ENCODE measurements around the gene CAP1.
"Not testable (repeated sequence)": the region's sequence is repeated elsewhere in the genome, so short reads cannot be mapped to it uniquely, and the experiment has no call there.

Gene CAP1

DNA sequence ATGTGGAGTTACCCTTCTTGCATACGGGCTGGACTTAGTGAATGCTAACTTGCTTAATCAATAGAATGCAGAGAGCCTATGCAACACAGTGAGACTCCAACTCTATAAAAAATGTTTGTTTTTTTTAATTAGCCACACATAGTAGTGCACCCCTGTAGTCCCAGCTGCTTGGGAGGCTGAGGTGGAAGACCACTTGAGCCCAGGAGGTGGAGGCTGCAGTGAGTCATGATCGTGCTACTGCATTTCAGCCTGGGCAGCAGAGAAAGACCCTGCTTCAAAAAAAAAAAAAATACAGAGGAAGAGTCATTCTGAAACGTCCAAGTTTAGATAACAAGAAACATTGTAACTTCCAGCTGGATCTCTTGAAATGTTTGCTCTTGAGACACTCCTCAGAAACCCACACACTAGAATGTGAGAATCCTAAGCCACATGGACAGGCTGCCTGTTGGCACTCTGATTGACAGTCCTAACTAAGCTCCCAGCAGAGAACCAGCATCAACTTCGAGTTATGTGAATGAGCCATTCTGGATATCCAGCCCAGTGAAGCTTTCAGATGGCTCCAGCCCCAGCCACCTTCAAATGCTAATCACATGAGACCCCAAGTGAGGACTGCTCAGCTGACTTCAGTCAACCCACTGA is 20.0 kb upstream of the CAP1 start:
- Mint-ChIP-seq H3K4me1 (peaks cover 13% of the 10 kb centered on the region), H3K36me3 (no peaks in the 10 kb centered on the region), H3K9me3 (peaks cover 2% of the 10 kb centered on the region), H3K27ac (no peak overlapping the region), H3K4me3 (no peak overlapping the region), H3K27me3 (no peaks in the 10 kb centered on the region)
- ATAC-seq: no peak

- Mint-ChIP-seq H3K27ac (no peak overlapping the region), H3K4me3 (no peak overlapping the region), H3K9me3 (peaks cover 4% of the 10 kb centered on the region), H3K4me1 (peaks cover 13% of the 10 kb centered on the region), H3K36me3 (peaks cover 5% of the 10 kb centered on the region), H3K27me3 (no peaks in the 10 kb centered on the region)
- ATAC-seq: no peak
These were observed 17.1 kb upstream of the CAP1 start for GRCh38 chr1:40023379-40023944.

DNA sequence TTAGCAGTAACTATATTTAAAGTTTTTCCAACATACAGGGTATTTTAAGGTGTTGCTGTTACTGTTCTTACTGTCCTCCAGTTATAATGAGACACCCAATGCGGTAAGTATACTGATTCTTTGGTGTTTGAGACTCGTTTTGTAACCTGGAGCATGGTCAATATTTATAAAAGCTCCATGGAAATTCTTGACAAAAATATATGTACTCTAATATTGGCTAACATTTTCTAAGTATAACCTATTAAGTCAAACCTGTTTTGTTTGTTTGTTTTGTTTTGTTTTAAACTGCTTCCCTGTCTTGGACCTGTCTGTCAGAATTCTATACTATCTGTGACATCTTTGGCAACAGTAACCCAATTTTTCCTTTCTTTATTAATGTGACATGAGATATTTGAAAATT is 15.9 kb upstream of the CAP1 start:
- H3K4me1 Mint-ChIP-seq: peaks cover 17% of the 10 kb centered on the region
- H3K27ac Mint-ChIP-seq: no peak overlapping the region
- peaks cover 5% of the 10 kb centered on the region for H3K36me3 Mint-ChIP-seq
- no peak for ATAC-seq
- H3K9me3 Mint-ChIP-seq: peaks cover 4% of the 10 kb centered on the region
- H3K27me3 Mint-ChIP-seq: no peaks in the 10 kb centered on the region
- no peak overlapping the region for H3K4me3 Mint-ChIP-seq

- peaks cover 4% of the 10 kb centered on the region for H3K9me3 Mint-ChIP-seq
- no peak overlapping the region for H3K27ac Mint-ChIP-seq
- H3K4me1 Mint-ChIP-seq: peaks cover 34% of the 10 kb centered on the region
- no peak for ATAC-seq
- H3K36me3 Mint-ChIP-seq: peaks cover 5% of the 10 kb centered on the region
- H3K27me3 Mint-ChIP-seq: no peaks in the 10 kb centered on the region
- H3K4me3 Mint-ChIP-seq: no peak overlapping the region
These were observed 12.9 kb upstream of the CAP1 start for GRCh38 chr1:40027647-40028046.

DNA sequence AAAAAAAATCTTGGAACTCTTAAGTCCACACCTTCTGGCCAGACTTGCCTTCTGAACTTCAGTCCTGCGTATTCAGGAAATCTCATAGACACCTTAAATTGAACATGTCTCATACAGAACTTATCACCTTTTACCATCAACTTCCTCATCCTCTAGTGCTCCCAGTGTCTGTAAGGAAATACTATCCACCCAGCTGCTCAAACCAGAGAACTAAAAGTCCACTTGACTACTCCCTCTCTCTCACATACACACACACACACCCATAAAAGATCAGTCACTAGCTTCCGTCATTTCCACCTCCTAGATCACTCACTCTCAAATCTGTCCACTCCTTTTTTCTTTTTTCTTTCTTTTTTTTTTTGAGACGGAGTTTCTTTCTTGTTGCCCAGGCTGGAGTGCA is 10.9 kb upstream of the CAP1 start:
- no peak overlapping the region for H3K4me3 Mint-ChIP-seq
- peaks cover 5% of the 10 kb centered on the region for H3K36me3 Mint-ChIP-seq
- no peak overlapping the region for H3K27ac Mint-ChIP-seq
- peaks cover 4% of the 10 kb centered on the region for H3K9me3 Mint-ChIP-seq
- peaks cover 30% of the 10 kb centered on the region for H3K4me1 Mint-ChIP-seq
- no peak for ATAC-seq
- no peaks in the 10 kb centered on the region for H3K27me3 Mint-ChIP-seq

DNA sequence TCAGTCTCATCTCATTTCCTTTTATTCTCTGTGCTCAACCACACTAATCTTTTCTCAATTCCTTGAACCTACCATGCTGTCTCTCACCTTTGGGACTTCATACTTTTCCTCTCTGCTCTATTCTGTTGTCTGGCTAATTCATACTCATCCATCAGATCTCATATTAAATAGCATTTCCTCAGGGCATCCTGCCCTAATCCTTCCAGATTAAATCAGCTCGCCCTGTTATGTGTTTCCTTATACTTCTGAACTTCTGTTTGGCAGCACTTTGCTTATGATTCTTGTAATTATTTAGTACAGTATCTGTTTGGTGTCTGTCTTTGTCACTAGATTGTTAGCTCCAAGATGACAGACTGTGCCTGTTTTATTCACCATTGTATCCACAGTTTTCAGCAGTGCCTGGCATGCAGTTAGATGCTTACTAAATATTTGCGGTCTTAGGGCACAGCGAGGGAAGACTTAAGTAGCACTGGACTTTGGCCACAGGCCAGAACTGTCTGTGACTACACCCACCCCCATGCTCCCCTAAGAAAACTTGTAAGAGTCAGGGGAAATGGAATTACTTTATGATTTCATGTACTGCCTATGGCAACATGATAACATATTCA is 9.9 kb upstream of the CAP1 start:
- ATAC-seq: no peak
- Mint-ChIP-seq H3K27ac (no peak overlapping the region), H3K27me3 (no peaks in the 10 kb centered on the region), H3K36me3 (peaks cover 5% of the 10 kb centered on the region), H3K9me3 (peaks cover 4% of the 10 kb centered on the region), H3K4me3 (no peak overlapping the region), H3K4me1 (peaks cover 33% of the 10 kb centered on the region)

- Mint-ChIP-seq H3K4me1 (peaks cover 33% of the 10 kb centered on the region), H3K9me3 (no peaks in the 10 kb centered on the region), H3K27me3 (no peaks in the 10 kb centered on the region), H3K4me3 (no peak overlapping the region), H3K27ac (peak overlapping the region; percentile 8), H3K36me3 (no peaks in the 10 kb centered on the region)
- peak; percentile 77 for ATAC-seq
These were observed 8.2 kb upstream of the CAP1 start for GRCh38 chr1:40032240-40032891.

DNA sequence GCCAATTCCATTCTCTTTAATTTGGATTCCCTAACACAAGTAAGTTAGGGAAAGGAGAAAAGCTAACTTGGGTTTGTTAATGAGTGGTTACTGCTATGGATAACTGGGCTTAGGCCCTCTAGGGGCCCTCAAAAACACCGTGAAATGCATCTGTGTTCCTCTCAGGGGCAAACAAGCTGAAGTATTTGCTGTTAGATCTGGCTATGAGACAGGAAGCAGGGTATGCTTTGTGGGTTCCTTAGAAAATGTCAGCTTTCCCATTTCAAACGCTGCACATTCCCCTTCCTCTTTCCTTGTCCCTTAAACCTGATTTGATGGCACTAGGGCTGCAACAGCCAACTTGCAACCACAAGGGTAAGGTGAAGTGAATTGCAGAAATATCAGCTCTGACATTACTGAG is 5.7 kb upstream of the CAP1 start:
- H3K27me3 Mint-ChIP-seq: no peaks in the 10 kb centered on the region
- H3K27ac Mint-ChIP-seq: peak overlapping the region; percentile 59
- no peak for ATAC-seq
- H3K9me3 Mint-ChIP-seq: no peaks in the 10 kb centered on the region
- H3K4me1 Mint-ChIP-seq: peaks cover 47% of the 10 kb centered on the region
- no peak overlapping the region for H3K4me3 Mint-ChIP-seq
- H3K36me3 Mint-ChIP-seq: no peaks in the 10 kb centered on the region

DNA sequence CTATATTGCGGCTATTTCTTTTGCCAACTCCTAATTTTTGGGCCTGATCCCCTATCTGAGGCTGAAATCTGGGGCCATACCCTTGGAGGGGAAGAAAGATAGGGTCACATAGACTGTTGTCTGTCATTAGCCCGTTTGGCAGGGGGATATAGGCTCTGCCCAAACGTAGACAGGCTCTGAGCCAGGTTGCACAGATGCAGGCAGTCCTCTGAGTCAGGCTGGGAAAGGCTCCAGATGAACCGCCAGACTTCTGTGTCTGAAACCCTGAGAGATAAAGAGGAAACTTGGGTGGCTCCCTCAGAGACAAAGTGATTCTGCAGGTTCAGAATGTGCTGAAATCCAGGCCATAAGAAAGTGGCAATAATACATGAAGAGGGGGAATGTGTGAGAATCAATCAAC is 4.0 kb upstream of the CAP1 start:
- H3K36me3 Mint-ChIP-seq: no peaks in the 10 kb centered on the region
- H3K9me3 Mint-ChIP-seq: no peaks in the 10 kb centered on the region
- peaks cover 42% of the 10 kb centered on the region for H3K4me1 Mint-ChIP-seq
- no peak for ATAC-seq
- no peaks in the 10 kb centered on the region for H3K27me3 Mint-ChIP-seq
- no peak overlapping the region for H3K4me3 Mint-ChIP-seq
- no peak overlapping the region for H3K27ac Mint-ChIP-seq

- H3K4me1 Mint-ChIP-seq: peaks cover 46% of the 10 kb centered on the region
- H3K27me3 Mint-ChIP-seq, H3K4me3 Mint-ChIP-seq, H3K27ac Mint-ChIP-seq, ATAC-seq, H3K9me3 Mint-ChIP-seq, H3K36me3 Mint-ChIP-seq: not testable (repeated sequence)
These were observed 3.3 kb upstream of the CAP1 start for GRCh38 chr1:40037254-40037653.

DNA sequence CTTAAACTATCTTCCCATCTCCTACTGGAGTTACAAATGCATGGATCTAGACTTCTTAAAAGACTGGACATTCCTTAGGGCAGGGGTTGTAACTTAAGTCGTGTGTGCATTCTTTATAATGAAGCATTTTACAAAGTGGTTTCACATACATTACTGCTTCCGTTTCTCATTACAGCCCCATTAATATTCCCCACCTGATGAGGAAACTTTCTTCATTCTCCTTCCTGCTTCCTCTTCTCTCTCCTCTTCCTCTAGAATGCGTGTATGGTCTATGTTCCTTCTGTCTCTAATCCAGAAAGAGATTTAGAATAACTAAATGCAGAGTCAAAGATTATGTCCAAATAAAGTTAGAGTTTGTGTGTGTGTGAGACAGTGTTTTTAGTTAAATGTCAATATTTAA is 1.8 kb upstream of the CAP1 start:
- no peaks in the 10 kb centered on the region for H3K9me3 Mint-ChIP-seq
- ATAC-seq: no peak
- H3K4me1 Mint-ChIP-seq: peaks cover 54% of the 10 kb centered on the region
- H3K4me3 Mint-ChIP-seq: peak overlapping the region; percentile 1
- peaks cover 14% of the 10 kb centered on the region for H3K36me3 Mint-ChIP-seq
- H3K27me3 Mint-ChIP-seq: no peaks in the 10 kb centered on the region
- peak overlapping the region; percentile 96 for H3K27ac Mint-ChIP-seq

DNA sequence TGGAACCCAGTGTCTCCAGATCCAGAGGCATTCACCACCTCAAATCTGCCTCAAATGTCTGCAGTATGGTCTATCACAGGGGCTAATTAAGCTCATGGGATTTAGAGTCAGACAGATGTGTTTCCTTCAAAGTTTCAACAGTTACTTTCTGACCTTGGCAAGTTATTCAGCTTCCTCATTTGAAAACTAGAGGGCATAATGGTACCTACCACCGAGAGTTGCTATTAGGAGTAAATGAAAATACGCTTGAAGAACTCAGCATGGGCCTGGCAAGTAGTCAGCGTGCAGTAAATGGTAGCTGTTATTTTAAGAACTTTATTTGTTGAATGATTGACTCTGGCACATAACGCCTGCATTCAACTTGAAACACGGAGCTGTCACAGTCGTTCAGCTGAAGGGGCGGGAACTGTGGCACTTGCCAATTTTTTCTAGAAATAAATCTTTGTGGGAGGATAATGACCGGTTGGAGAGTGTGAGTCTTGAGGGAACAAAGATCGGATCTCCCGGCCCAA is 1.2 kb upstream of the CAP1 start:
- peak; percentile 31 for ATAC-seq
- peaks cover 55% of the 10 kb centered on the region for H3K4me1 Mint-ChIP-seq
- H3K4me3 Mint-ChIP-seq: peak overlapping the region; percentile 88
- H3K9me3 Mint-ChIP-seq: no peaks in the 10 kb centered on the region
- H3K27me3 Mint-ChIP-seq: no peaks in the 10 kb centered on the region
- peak overlapping the region; percentile 96 for H3K27ac Mint-ChIP-seq
- H3K36me3 Mint-ChIP-seq: peaks cover 14% of the 10 kb centered on the region

DNA sequence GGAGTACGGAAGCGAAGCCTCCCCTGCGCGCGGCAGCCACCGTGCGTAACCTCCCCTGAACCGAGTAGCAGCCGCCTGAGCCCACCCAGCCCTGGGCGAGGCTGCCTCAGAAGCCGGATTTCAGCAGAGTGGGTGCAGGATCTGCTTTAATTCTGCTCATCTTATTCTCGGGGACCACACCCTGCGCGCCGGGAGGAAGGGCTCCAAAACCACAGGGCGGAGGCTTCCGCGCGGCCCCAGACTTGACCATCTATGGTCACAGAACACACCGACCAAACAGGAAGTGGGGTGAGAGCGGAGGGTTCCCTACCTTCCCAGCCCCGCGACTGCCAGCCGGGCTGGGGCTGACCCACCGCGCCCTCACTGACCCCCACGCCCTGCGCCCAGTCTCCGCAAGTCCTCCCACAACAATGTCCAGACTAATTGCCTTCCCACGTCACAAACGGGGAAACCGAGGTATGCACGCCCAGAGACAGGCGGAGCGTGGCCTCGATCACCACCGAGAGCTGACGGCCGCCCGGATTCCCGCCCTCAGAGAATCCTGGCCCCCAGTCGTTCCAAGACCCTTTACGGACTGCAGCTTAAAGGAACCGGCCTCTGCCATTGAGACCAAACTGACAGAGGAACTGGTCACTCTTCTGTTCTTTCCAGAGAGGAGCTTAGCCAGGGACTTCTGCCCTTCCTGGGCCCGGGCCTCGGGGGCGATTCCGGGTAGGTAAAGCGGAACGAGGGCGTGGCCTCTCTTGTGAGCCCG is 595 bp upstream of the CAP1 start:
- no peaks in the 10 kb centered on the region for H3K9me3 Mint-ChIP-seq
- peak overlapping the region; percentile 88 for H3K4me3 Mint-ChIP-seq
- H3K4me1 Mint-ChIP-seq: peaks cover 54% of the 10 kb centered on the region
- H3K36me3 Mint-ChIP-seq: peaks cover 15% of the 10 kb centered on the region
- H3K27me3 Mint-ChIP-seq: no peaks in the 10 kb centered on the region
- H3K27ac Mint-ChIP-seq: peak overlapping the region; percentile 96
- ATAC-seq: peak; percentile 88

DNA sequence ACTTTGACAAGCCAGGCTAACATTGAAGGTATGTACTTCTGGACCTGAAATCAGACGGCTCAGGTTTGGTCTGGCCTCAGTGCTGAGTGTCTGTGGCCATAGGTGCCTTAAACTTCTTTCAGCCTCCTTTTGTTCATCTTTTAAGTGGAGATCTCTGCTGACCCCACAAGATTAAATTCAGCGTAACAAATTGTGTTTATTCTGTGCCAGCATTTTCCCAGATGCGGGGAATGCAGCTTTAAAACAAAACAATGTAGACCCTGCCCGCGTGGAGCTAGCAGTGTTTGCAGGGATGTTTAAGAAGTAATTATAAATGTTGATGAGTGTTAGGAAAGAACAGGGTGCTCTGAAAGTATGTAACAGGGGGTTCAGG is 923 bp downstream of the CAP1 start:
- no peak for ATAC-seq
- H3K27me3 Mint-ChIP-seq: no peaks in the 10 kb centered on the region
- peaks cover 66% of the 10 kb centered on the region for H3K4me1 Mint-ChIP-seq
- H3K36me3 Mint-ChIP-seq: peaks cover 24% of the 10 kb centered on the region
- H3K9me3 Mint-ChIP-seq: no peaks in the 10 kb centered on the region
- H3K27ac Mint-ChIP-seq: peak overlapping the region; percentile 96
- H3K4me3 Mint-ChIP-seq: peak overlapping the region; percentile 88

- no peak for ATAC-seq
- Mint-ChIP-seq H3K27me3 (no peaks in the 10 kb centered on the region), H3K36me3 (peaks cover 25% of the 10 kb centered on the region), H3K4me1 (peaks cover 68% of the 10 kb centered on the region), H3K9me3 (no peaks in the 10 kb centered on the region), H3K27ac (peak overlapping the region; percentile 96), H3K4me3 (peak overlapping the region; percentile 70)
These were observed 1.8 kb downstream of the CAP1 start for GRCh38 chr1:40042341-40042740.

Measured in stimulated activated memory B cell treated with anti-CD40 and anti-IgM and Interleukin-4, amounts not matched to agents 10 μg/mL and 1 μg/mL and 100 μg/mL, for 72 hours (primary cell).